Lower leg skin (tissue), 3 donors: ENCODE data around the gene GPRIN2.
"Not testable (repeated sequence)": the region's sequence is repeated elsewhere in the genome, so short reads cannot be mapped to it uniquely, and the experiment has no call there.

ENCODE experiments used
- POLR2A ChIP-seq, 2 donors: fragments of 450-650 bp; IDR thresholded peaks; one replicate each; pipeline ENCODE4 v1.6.1; 2016 to 2017; ENCODE audit warnings: antibody characterized with exemption in 2 of 2, mild to moderate bottlenecking in 1 of 2, moderate library complexity in 1 of 2
- TF ChIP-seq, protein P1 (sequence below), 3 donors: fragments of 450-650 bp; IDR thresholded peaks; one replicate each; pipeline ENCODE4 v1.5.1; 2016; ENCODE audit warnings: antibody characterized with exemption in 3 of 3, mild to moderate bottlenecking in 3 of 3, moderate library complexity in 2 of 3

- TF ChIP-seq, protein P1, sequence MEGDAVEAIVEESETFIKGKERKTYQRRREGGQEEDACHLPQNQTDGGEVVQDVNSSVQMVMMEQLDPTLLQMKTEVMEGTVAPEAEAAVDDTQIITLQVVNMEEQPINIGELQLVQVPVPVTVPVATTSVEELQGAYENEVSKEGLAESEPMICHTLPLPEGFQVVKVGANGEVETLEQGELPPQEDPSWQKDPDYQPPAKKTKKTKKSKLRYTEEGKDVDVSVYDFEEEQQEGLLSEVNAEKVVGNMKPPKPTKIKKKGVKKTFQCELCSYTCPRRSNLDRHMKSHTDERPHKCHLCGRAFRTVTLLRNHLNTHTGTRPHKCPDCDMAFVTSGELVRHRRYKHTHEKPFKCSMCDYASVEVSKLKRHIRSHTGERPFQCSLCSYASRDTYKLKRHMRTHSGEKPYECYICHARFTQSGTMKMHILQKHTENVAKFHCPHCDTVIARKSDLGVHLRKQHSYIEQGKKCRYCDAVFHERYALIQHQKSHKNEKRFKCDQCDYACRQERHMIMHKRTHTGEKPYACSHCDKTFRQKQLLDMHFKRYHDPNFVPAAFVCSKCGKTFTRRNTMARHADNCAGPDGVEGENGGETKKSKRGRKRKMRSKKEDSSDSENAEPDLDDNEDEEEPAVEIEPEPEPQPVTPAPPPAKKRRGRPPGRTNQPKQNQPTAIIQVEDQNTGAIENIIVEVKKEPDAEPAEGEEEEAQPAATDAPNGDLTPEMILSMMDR (IDR thresholded peaks at IDR 0.05): not testable (repeated sequence)
- TF ChIP-seq POLR2A (IDR thresholded peaks at IDR 0.05): not testable (repeated sequence)
Observed at GRCh38 chr10:46589589-46589988, 33.1 kb upstream of the GPRIN2 start.
